Ovary (tissue), 3 donors: ENCODE measurements around the gene MXD3.

ENCODE experiments used
- EP300 ChIP-seq: sonication (generic); formaldehyde crosslinking; IDR thresholded peaks from one replicate; pipeline ENCODE4 v1.6.1; 2017; ENCODE audit warnings: antibody characterized with exemption
- POLR2A ChIP-seq: fragments of 450-650 bp; IDR thresholded peaks from one replicate; pipeline ENCODE4 v1.6.1; 2017; ENCODE audit warnings: antibody characterized with exemption, mild to moderate bottlenecking, moderate library complexity
- TF ChIP-seq, protein P1 (sequence below), 3 donors: fragments of 450-650 bp in 2 of 3; fragments of 200-600 bp in 1 of 3; IDR thresholded peaks; one replicate each; pipeline versions ENCODE4 v1.5.1 to v1.8.0; 2016 to 2022; ENCODE audit warnings: antibody characterized with exemption in 3 of 3, mild to moderate bottlenecking in 1 of 3
- donor health status: DM: no; HTN: no; CAD: no.

DNA sequence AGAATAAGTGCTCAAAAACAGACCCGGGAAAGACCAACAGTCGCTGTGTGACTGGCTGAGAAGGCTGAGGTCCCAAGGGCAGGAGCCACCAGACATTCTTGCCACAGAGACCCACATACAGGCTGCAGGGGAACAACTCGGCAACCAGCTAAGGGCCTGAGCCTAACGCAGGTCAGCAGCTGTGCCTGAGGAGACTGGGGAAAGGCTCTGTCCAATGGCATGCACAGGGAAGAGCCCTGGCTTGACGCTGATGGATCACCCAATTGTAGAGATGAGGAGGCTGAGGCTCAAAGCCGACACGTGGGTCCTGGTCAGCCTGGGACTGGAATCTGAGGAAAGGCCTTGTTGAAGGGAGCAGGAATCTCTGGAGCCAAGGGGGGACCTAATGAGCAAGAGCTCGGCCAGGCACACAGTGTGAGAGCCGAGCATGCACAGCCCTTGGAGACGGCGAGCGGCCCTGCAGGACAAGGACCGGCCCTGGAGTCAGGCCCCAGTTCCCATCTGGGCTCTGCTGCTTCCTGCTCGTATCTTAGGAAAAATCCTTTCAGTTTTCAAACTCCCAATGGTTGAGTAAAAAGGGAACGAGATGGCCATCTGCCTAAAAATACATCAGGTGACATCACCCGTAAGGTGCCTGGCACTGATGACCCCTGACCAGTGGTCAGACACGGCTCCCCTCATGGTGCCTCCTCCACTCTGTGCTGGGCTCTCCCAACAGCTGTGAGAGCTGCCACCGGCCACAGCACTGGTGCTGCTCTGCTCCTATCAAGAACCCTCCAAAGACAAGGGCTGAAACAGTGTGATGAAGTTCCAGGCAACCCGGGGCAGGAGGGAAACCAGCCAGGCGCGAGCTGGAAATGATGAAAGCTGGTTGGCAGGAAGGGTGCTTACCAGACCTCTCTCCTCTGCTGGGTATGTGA lies 23.3 kb upstream of the MXD3 start:
- TF ChIP-seq, protein P1, sequence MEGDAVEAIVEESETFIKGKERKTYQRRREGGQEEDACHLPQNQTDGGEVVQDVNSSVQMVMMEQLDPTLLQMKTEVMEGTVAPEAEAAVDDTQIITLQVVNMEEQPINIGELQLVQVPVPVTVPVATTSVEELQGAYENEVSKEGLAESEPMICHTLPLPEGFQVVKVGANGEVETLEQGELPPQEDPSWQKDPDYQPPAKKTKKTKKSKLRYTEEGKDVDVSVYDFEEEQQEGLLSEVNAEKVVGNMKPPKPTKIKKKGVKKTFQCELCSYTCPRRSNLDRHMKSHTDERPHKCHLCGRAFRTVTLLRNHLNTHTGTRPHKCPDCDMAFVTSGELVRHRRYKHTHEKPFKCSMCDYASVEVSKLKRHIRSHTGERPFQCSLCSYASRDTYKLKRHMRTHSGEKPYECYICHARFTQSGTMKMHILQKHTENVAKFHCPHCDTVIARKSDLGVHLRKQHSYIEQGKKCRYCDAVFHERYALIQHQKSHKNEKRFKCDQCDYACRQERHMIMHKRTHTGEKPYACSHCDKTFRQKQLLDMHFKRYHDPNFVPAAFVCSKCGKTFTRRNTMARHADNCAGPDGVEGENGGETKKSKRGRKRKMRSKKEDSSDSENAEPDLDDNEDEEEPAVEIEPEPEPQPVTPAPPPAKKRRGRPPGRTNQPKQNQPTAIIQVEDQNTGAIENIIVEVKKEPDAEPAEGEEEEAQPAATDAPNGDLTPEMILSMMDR (IDR thresholded peaks at IDR 0.05): no peak
- no peak for TF ChIP-seq POLR2A
- no peak for TF ChIP-seq EP300
